ENCODE data around the gene TWSG1.
"Not testable (repeated sequence)": the region's sequence is repeated elsewhere in the genome, so short reads cannot be mapped to it uniquely, and the experiment has no call there.

Gene TWSG1

DNA sequence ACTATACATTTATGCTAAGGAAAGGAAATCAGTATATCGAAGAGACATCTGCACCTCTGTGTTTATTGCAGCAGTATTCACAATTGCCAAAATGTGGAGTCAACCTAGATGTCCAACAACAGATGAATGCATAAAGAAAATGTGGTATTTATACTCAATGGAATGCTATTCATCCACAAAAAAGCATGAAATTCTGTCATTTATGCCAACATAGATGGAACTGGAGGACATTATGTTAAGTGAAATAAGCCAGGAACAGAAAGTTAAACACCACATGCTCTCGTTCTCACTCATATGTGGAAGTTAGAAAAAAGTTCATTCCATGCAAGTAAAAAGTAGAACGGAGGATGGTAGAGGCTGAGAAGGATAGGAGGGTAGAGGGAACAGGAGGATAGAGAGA is 59.5 kb downstream of the TWSG1 start:
- DNase-seq = no peak

DNA sequence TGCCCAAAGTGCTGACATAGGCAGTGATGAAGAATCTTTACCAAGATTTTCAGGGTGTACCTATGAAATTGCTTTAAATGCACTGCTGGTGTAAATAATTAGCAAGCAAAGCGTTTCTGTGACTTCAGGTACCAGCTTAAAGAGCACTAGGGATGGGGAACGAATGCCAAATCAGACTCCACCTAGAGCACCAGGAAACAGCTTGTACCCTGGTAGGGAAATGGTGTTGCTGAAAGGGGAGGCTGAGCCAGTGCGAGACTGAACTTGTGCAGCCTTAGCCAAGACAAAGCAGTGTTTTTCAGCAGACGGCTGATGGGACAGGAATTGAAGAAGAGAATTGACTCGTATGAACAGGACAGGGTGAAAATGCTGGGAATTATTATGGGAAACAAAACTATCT is 65.6 kb downstream of the TWSG1 start:
- no peak for DNase-seq

DNA sequence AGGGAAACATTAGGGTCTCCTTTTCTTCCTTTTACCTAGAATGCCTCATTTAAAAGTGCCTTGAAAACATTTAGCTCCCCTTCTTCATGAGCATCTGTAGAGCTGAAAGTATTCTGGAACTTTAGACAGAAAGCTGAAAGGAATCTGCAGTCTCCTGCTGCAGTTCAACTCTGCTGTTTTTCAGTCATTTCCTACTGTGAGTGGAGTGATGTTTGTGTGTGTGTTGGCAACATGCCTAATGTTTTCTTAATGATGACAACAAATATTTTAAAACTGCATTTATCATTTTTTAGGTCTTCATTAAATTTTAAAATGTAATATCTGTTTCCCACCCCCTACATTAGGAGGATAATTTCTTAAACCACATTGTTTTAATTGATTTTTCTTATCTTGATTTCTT is 66.6 kb downstream of the TWSG1 start:
- DNase-seq = no peak

DNA sequence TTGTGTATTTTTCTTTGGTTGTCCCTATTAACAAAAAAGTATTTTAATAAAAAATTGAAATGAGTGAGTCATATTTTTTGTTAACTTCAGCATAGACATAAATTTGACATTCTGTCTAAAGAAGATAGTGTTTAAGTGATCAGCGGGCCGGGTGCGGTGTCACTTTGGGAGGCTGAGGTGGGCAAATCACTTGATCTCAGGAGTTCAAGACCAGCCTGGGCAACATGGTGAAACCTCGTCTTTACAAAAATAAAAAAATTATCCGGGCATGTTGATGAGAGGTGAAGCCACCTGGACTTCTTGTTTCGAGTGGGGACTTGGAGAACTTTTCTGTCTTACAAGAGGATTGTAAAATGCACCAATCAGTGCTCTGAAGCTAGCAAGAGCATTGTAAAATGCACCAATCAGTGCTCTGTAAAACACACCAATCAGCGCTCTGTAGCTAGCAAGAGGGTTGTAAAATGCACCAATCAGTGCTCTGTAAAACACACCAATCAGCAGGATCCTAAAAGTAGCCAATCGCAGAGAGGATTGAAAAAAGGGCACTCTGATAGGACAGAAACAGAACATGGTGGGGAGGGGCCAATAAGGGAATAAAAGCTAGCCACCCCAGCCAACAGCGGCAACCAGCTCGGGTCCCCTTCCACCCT is 67.9 kb downstream of the TWSG1 start:
- DNase-seq = not testable (repeated sequence)

DNA sequence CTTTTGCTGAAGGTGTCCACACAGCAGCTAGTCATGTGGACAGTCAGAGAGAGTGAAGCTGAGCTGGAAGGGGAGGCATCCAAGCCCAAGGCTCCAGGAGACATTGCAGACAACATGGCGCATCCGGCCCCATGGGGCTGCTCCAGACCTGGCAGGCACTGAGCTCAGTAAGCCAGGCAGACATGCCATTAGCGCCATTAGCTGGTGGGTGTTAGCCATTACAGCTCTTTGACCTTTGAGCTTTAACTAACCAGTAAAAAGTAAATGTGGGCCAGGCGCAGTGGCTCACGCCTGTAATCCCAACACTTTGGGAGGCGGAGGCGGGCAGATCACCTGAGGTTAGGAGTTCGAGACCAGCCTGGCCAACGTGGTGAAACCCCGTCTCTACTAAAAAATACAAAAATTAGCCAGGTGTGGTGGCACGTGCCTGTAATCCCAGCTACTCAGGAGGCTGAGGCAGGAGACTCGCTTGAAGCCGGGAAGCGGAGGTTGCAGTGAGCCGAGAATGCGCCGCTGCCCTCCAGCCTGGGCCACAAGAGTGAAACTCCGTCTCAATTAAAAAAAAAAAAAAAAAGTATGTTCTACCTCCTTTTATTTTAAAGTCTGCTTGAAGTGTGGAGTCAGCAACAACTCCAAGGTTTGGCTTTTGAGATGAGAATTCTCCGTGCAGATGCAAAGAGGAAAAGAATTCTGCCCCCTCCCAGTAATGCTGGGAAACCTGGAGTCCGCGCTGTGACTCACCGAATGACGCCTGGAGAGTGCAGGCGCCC is 69.4 kb downstream of the TWSG1 start:
- DNase-seq = peak in 2 of 3 donors; percentile 2 to 90

DNA sequence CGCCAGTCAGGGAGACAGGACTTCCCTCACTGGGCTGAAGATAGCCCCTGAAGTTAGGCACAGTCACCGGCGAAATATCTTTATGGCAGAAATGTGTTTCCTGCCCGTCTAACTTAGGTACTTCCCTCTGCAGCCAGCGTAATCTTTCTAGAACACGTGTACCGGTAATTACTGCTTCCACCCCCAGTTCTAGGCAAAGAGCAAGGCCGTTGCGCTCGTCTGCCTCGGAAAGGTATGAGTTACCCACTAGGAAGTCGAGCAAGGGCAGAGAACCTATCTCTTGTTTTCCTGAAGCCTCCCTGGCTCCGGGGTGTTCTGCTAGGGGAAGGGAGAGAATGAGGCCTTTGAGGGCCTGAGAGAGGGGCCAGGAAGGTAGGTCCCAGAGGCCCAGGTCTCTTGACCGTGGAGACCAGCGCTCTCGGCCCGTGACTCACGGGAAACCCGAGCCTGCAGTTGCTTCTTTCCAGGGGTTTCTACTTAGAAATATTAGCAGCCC is 70.0 kb downstream of the TWSG1 start:
- DNase-seq = peak in 2 of 3 donors; percentile 79 to 83

DNA sequence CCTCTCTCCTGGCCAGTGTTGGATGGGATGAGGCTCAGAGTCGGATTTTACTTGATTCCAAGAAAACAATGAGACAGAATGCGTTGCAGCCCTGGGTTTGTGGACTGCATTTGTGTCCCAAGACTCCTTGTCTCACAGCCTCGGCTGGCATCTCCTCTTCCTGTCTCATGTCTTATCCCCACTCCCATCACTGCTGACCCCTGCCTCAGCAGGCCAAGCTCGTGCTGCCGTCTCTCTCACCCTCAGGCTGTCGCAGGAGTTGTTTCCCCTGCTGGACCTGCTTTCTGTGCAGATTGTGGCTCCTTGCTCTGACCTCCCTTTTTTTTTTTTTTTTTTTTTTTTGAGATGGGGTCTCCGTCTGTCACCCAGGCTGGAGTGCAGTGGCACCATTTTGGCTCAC is 70.6 kb downstream of the TWSG1 start:
- DNase-seq = no peak

DNA sequence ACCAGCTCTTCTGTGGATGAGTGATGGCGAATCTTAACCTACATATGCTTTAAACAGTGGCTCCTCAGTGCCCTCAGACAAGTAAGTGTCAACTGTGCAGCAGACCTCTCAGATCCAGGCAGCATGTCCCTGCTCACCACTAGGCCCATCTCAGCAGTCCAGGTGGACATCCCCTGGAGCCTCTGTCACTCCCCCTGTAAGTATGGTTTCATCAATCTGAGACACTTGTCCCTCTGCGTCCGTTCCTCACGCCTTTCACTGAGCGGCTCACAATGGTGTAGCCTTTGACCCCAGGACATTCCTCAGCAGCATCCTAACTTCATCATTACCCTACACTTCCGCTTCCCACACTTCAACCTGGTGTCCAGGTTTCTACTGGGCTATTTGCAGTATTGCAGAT is 71.4 kb downstream of the TWSG1 start:
- no peak for DNase-seq

DNA sequence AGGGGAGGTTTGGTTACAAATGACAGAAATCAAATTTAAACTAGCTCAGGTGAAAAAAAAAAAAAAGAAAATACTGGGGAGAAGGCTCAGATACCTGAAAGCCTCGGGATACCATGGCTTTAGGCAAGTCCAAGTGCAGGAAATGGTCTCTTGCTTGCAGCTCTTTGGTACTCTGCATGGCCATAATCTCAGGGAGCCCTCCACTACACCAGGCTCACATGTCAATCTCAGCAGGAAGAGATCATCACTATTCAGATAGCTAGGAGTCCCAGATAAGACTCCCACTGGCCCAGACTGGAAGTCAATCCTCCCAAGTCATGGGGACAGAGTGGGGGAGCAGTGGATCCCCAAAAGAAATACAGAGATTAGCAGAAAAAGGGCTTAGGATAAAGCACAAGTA is 75.9 kb downstream of the TWSG1 start:
- no peak for DNase-seq

DNA sequence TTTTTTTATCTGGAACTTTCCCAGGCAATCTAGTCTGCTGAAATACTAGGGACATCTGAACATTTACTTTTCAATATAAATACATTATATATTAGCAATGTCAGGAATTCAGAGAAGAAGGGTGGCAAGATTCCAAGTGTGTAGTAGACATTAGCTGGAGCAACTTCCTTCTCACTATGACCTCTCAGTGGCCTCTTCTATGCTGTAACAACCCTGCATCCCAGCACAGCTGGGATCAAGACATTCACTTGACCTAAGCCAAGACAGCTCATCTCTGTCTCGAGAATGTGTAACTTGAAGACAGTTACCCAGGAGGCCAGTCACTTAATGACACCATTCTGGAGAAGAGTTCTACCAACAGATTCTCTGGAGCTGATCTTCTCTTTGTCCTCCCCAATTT is 79.0 kb downstream of the TWSG1 start:
- no peak for DNase-seq

DNA sequence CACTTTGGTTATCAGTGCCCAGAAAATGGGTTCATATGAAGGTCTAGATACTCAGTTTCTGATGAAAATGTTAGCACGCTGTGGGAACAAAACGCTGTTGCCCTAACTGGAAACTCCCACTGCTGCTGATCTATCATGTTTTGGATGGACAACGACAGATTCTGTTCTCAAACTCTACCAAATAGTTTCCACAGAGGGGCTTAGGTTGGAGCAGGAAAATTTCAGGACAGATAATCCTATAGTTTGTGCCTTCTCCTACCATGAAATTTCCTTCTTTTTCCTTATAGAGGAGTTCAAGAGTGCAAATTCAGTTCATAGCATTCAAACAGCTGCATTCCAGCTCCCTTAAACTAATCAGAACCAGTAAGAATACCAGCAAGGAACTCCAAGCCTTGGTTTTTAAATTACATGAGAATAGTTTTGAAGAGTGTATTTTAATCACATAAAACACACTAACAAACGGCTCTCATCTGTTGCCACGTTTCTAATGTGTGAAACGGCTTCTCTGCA is 82.0 kb downstream of the TWSG1 start:
- no peak for DNase-seq

DNA sequence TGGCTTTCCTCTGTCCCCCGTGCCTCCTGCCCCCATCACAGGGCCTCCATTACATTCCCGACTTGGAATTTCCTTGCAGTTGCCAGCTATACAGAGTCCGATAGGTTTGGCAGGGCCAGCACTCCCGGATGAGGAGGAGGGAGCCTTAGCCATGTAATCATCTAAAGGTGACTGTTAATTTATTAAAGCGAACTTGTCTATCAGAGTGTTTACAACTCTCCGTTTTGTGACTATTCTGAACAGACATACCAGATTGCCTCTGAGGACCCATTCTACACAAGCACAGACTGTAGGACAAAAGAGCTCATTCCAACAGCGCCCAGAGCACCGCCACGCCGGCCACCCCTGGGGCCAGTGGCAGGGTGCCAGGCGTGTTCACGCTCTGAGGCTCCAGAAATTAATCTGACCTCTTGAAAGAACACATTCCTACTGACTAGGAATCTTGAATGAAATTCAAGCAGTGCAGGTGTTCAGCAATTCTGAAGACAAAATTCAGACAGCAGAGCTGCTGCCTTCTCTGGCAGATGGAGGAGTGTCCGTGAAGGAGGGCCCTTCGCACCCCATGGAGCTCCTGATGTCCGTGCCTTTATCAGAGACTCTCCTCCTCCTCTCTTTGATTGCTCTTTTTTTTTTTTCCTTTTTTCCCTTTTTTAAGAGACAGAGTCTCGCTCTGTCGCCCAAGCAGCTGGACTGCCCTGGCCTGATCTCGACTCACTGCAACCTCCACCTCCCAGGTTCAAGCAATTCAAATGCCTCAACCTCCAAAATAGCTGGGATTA is 82.7 kb downstream of the TWSG1 start:
- no peak for DNase-seq

DNA sequence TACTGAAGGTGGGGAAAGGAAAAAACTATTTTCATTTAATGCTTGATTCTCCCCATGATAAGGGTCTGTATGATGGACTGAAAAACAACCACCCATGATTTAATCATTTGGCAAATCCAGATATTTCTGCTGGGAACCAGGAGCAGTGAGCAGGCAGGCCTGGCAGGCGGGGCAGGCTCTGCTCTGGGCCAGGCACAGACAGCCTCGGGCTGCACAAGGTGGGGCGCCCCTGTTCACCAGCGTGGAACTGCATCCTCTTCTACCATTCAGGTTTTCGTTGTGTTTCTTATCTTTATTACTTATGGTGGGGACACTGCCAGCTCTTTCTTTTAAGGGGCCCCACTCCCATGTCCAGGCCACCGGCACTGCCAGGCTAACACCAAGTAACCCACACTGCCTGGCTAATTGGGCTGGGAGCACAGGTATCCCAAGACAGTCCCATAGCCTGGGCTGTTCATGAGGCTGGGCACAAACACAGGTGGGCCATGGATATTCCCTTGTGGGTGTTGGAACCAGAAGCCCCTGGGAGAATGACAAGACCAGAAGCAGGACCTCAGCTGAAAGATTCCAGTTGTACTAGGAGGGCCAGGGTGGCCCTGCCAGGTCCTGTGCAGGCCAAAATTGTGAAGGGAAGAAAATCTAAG is 83.6 kb downstream of the TWSG1 start:
- DNase-seq = no peak

DNA sequence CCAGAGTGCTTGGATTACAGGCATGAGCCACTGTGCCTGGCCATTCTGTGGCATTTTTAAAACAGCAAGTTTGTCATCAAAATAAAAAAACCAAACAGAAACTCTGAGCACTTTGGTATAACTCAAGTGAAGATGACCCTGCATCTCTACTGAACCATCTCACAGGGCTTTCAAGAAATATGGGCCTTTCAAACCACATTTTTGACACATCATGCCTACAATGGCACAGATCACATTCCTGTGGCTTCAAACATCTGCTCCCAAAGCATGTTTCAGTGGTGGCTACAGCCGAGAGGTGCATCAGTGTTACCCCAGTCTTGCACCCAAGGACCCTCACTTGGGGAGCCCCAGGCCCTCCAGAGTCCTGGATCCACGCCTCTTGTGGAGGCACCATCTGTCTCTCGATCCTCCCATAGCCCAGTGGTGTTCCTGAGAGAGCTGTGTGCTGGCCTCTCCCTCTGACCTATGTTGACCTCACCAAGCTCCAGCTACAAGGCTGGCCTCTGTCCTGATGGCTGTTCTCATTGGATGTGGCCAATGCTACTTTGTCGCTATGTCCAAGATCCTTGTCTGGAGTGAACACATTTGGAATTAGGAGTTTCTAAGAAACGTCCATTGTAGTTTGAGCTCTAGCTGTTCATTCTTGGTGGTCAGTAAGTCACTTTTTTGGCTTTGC is 85.5 kb downstream of the TWSG1 start:
- DNase-seq = no peak

DNA sequence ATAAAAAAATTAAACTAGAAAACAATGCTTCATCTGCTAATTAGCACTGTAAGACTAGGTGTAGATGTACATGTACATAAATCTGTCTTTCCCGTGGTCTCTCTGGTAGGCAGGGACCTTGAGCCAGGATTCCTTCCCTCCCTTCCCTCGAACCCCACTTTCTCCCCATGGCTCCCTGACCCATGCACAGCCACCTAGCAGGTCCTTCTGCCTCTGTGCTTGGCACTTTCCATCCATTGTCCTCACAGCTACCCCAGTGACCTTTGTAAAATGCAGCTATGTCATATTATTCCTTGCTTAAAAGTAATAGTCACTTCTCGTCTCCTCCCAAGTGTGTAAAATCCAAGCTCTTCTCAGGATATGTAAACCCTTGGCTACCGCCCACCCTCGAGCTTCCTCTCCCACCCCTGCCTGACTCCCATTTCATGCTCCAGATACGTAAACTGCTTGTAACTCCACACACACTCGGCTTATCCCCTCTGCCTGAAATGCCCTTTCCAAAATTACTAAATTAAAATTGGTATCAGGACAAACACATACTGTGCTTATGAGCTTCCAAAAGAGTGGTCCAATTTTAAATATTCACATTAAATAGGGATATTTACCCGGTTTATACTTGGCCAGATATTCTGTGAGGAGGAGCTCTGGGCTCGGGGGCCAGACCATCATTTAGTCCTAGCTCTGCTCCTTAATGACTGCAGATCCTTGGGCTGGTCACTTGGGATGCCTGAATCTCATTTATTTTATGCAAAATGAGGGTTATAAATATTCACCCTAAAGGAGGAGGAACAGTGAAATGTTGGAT is 86.7 kb downstream of the TWSG1 start:
- DNase-seq = no peak

DNA sequence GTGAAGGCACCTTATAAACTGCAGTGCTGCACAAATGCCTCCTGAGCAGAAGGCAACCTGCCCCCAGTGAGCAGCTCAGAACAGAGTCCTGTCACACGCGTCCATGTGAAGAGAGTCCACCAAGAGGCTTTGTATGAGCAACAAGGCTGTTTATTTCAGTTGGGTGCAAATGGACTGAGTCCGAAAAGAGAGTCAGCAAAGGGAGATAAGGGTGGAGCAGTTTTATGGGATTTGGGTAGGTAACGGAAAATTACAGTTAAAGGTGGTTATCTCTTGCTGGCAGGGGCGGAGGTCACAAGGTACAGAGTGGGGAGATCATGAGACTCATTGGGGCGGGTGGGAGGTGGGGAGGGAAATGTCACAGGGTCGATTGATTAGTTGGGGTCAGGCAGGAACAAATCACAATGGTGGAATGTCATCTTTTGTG is 87.3 kb downstream of the TWSG1 start:
- no peak for DNase-seq

DNA sequence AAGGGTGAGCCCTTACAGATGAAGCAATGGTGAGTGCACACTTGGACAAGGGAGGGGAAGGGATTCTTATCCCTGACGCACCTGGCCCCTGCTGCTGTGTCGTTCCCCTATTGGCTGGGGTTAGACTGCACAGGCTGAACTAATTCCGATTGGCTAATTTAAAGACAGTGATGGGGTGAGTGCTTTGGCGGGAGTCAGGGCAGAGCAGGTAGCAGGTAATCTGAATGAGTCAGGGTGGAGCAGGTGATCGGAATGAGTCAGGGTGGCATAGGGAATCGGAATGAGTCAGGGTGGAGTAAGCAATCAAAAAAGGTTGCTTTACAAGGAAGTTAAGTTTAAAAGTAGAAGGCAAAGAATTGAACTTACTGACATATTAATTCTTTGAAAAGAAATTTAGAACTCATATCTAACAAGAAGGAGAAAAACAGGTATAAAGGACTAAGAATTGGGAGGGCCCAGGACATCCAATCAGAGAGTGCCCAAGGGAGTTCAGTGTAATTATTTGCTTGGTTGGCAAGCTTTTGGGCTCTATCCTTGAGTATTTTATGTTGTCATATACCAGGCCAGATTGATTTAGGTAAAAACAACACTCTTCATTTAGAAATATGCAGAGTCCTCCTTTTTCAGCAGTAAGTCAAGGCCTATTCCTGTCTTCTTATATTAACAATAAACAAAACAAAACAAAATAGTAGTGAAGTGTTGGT is 88.4 kb downstream of the TWSG1 start:
- DNase-seq = no peak

DNA sequence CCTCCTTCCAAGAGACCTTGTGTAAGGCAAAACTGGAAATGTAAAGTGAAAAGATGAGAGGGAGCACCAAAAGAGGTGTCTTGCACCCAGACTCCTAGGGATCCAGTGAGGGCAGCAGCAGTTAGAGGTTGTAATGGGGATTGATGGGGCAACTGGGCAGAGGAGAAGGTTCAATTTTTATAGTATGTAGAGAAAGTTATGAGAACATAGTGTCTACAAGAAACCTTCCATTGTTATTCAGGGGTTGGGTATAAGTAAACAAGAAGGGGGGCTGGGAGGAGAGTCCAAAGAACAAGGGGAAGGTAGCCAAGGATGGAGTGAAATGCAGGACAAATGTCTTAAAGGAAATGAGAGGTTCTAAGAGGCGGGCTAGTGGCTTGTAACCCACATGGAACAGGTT is 89.1 kb downstream of the TWSG1 start:
- DNase-seq = not testable (repeated sequence)

DNA sequence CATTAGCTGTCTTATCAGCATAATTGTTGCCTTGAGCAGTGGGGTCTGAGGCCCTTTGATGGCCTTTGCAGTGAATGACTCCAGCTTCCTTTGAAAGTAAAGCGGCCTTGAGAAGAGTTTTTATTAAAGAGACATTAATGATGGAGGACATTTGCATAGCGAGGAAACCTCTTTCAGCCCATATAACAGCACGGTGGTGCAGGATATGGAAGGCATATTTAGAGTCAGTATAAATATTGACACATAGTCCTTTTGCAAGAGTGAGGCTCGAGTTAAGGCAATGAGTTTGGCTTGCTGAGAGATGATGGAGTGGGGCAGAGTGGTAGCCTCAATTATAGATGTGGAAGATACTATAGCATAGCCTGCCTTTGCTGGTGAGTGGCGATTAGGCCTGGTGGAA is 89.7 kb downstream of the TWSG1 start:
- not testable (repeated sequence) for DNase-seq

DNA sequence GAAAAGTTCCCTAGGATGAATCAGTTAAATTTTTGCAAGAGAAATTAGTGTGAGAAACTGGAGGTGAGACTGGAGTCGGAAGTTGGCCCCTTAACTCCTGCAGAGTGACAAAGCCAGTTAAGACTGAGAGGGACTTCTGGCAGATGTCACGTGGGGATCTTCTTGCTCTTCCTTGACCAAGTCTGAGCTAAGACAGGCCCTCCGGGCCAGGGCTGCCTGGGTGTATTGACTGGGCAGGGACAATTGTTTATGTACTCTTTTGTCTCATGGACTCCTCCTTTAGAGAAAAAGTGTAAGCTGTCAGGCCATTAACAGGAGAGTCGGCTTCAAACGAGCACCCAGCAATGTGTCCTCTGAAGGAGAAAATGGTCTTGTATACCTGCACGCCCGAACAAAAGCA is 92.2 kb downstream of the TWSG1 start:
- DNase-seq = no peak

DNA sequence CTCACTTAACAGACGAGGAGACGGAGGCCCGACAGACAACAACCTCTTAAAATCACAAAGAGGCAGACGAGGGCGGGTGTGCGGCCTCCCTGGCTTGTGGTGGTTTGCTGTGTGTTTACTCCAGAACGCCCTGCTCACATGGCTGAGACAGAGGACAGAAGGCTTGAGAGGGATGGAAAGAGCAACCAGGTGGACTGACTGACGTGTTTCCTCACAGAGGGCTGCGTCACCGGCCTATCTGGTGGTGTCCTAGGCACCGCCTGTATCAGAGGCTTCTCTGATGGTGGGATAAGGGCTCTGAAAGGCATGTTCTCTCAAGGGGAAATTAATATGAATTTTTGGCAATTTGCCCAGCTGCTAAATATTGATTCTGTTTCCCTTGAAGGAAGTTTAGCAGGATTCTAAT is 93.7 kb downstream of the TWSG1 start:
- no peak for DNase-seq
